Peyer's patch (tissue), 4 donors: ENCODE data around the gene ENPP7. TPM values are rescaled to one million over a fixed set of nuclear protein-coding genes. Genes with fewer than 3 reads are reported as not detected.
A peak's percentile ranks its signal among the peaks of the same experiment; 100 is the strongest.

Source experiments
- DNase-seq, 3 donors: peaks; one replicate each; pipeline ENCODE4 v3.0.0-alpha.2; 2017 to 2019
- H3K27ac ChIP-seq, 4 donors: fragments of 200-600 bp; sonication (generic); one replicate each; pipeline ENCODE4 v1.5.1; 2016 to 2019
- H3K27me3 ChIP-seq, 2 donors: fragments of 200-600 bp; sonication (generic); one replicate each; pipeline ENCODE4 v1.5.1; 2019
- H3K36me3 ChIP-seq, 3 donors: fragments of 200-600 bp; sonication (generic); one replicate each; pipeline ENCODE4 v1.5.1; 2016 to 2019
- H3K4me1 ChIP-seq, 4 donors: fragments of 200-600 bp; sonication (generic); one replicate each; pipeline ENCODE4 v1.5.1; 2016 to 2019
- H3K4me3 ChIP-seq, 4 donors: fragments of 200-600 bp; sonication (generic); 1 replicate in 3 of 4; 2 replicates in 1 of 4; pipeline ENCODE4 v1.5.1; 2016 to 2019; ENCODE audit warnings: mild to moderate bottlenecking in 1 of 4
- H3K9me3 ChIP-seq, 4 donors: fragments of 200-600 bp; sonication (generic); one replicate each; pipeline ENCODE4 v1.5.1; 2016 to 2019; ENCODE audit warnings: mild to moderate bottlenecking in 1 of 4
- CTCF ChIP-seq, 6 experiments: fragments of 450-650 bp in 4 of 6; fragments of 200-600 bp in 2 of 6; sonication (generic) in 1 of 6; IDR thresholded peaks; one replicate each; pipeline ENCODE4 v1.5.1; 2017 to 2019; ENCODE audit warnings: antibody characterized with exemption in 6 of 6, mild to moderate bottlenecking in 3 of 6, moderate library complexity in 1 of 6
- POLR2A ChIP-seq, 2 donors: fragments of 450-650 bp; IDR thresholded peaks; one replicate each; pipeline ENCODE4 v1.5.1; 2017; ENCODE audit warnings: antibody characterized with exemption in 2 of 2, mild to moderate bottlenecking in 2 of 2, moderate library complexity in 2 of 2
- total RNA-seq, 4 donors: library from RNA; depleted of rRNA; stranded (reverse); fragments of >200 nt; gene quantifications; one replicate each; pipeline ENCODE4 v1.1.0, GENCODE V29; 2016

ENPP7 gene
- total RNA-seq, 4 donors from 2014 or later = 17.2 to 27.3 (median 22.5) TPM; not detected in 1

GRCh38 chr17:79785900-79786810, 55.4 kb downstream of the ENPP7 start:
- H3K27ac ChIP-seq = no peak overlapping the region
- no peaks in the 10 kb centered on the region for H3K9me3 ChIP-seq
- TF ChIP-seq CTCF (IDR thresholded peaks at IDR 0.05) (no peak), POLR2A (IDR thresholded peaks at IDR 0.05) (no peak)
- no peak overlapping the region for H3K4me3 ChIP-seq
- H3K4me1 ChIP-seq = peaks cover 0 to 17% (median 11%) of the 10 kb centered on the region in 4 donors
- H3K36me3 ChIP-seq = no peaks in the 10 kb centered on the region
- peaks cover 3 to 29% of the 10 kb centered on the region in 2 donors for H3K27me3 ChIP-seq
- DNase-seq = no peak

GRCh38 chr17:79786930-79787643, 56.3 kb downstream of the ENPP7 start:
- Histone ChIP-seq H3K4me3 (no peak overlapping the region), H3K27ac (no peak overlapping the region), H3K27me3 (peaks cover 3 to 36% of the 10 kb centered on the region in 2 donors), H3K36me3 (no peaks in the 10 kb centered on the region), H3K9me3 (no peaks in the 10 kb centered on the region), H3K4me1 (peaks cover 0 to 17% (median 13%) of the 10 kb centered on the region in 4 donors)
- TF ChIP-seq POLR2A (IDR thresholded peaks at IDR 0.05) (no peak), CTCF (IDR thresholded peaks at IDR 0.05) (no peak)
- DNase-seq = no peak

GRCh38 chr17:79788455-79788854, 57.7 kb downstream of the ENPP7 start:
- Histone ChIP-seq H3K4me3 (no peak overlapping the region), H3K27ac (no peak overlapping the region), H3K36me3 (no peaks in the 10 kb centered on the region), H3K9me3 (no peaks in the 10 kb centered on the region), H3K4me1 (peaks cover 0 to 20% (median 13%) of the 10 kb centered on the region in 4 donors), H3K27me3 (peaks cover 3 to 45% of the 10 kb centered on the region in 2 donors)
- DNase-seq = no peak
- TF ChIP-seq CTCF (IDR thresholded peaks at IDR 0.05) (no peak), POLR2A (IDR thresholded peaks at IDR 0.05) (no peak)

- Histone ChIP-seq H3K27me3 (peaks cover 3 to 45% of the 10 kb centered on the region in 2 donors), H3K36me3 (no peaks in the 10 kb centered on the region), H3K9me3 (no peaks in the 10 kb centered on the region), H3K4me1 (peaks cover 0 to 22% (median 13%) of the 10 kb centered on the region in 4 donors), H3K27ac (no peak overlapping the region), H3K4me3 (peak overlapping the region in 2 of 4 donors; percentile 10 to 29)
- TF ChIP-seq CTCF (IDR thresholded peaks at IDR 0.05) (no peak), POLR2A (IDR thresholded peaks at IDR 0.05) (no peak)
- DNase-seq = no peak
These were observed 58.5 kb downstream of the ENPP7 start for GRCh38 chr17:79788989-79789942.
